Trophoblast cell (in vitro differentiated cells and primary cell): ENCODE data around the gene BET1.
"Not testable (repeated sequence)": the region's sequence is repeated elsewhere in the genome, so short reads cannot be mapped to it uniquely, and the experiment has no call there.

ENCODE experiments used
- DNase-seq, 2 donors: peaks; one replicate each; pipeline ENCODE4 v3.0.0-alpha.2; 2016
- H2AFZ ChIP-seq: 2 replicates; pipeline ENCODE4 v1.6.1; 2013; ENCODE audit warnings: low read length, moderate library complexity, mild to moderate bottlenecking; ENCODE audit not compliant: insufficient read depth, poor library complexity
- H2AK5ac ChIP-seq: 2 replicates; pipeline ENCODE4 v1.6.1; 2013; ENCODE audit warnings: mild to moderate bottlenecking, low read length
- H2BK120ac ChIP-seq: 2 replicates; pipeline ENCODE4 v1.6.1; 2013; ENCODE audit warnings: low read length, mild to moderate bottlenecking, moderate library complexity; ENCODE audit not compliant: insufficient read depth, poor library complexity
- H2BK12ac ChIP-seq: 2 replicates; pipeline ENCODE4 v1.6.1; 2013; ENCODE audit warnings: mild to moderate bottlenecking, low read length, moderate library complexity
- H2BK5ac ChIP-seq: 2 replicates; pipeline ENCODE4 v1.6.1; 2013; ENCODE audit warnings: low read length, low read depth, moderate library complexity, mild to moderate bottlenecking; ENCODE audit not compliant: poor library complexity
- H3K14ac ChIP-seq: 2 replicates; pipeline ENCODE4 v1.6.1; 2013; ENCODE audit warnings: mild to moderate bottlenecking, low read length
- H3K18ac ChIP-seq: 2 replicates; pipeline ENCODE4 v1.6.1; 2013; ENCODE audit warnings: mild to moderate bottlenecking, low read length
- H3K23ac ChIP-seq: 2 replicates; pipeline ENCODE4 v1.6.1; 2013; ENCODE audit warnings: low read length
- H3K27ac ChIP-seq: 2 replicates; pipeline ENCODE4 v1.5.1; 2013; ENCODE audit warnings: low read depth, mild to moderate bottlenecking, inconsistent platforms, low read length, moderate library complexity
- H3K27me3 ChIP-seq: 2 replicates; pipeline ENCODE4 v1.6.1; 2013; ENCODE audit warnings: inconsistent platforms, mild to moderate bottlenecking, low read length, moderate library complexity; ENCODE audit not compliant: insufficient read depth
- H3K36me3 ChIP-seq, 2 experiments: 1 replicate in 1 of 2; 2 replicates in 1 of 2; pipeline ENCODE4 v1.6.1; 2013; ENCODE audit warnings: low read length in 2 of 2, mild to moderate bottlenecking in 2 of 2, moderate library complexity in 1 of 2; ENCODE audit not compliant: insufficient read depth in 2 of 2, control insufficient read depth in 1 of 2
- H3K4ac ChIP-seq: 2 replicates; pipeline ENCODE4 v1.6.1; 2013; ENCODE audit warnings: low read depth, mild to moderate bottlenecking, low read length, moderate library complexity
- H3K4me1 ChIP-seq, 2 experiments: 1 replicate in 1 of 2; 2 replicates in 1 of 2; pipeline ENCODE4 v1.6.1; 2013; ENCODE audit warnings: low read length in 2 of 2, mild to moderate bottlenecking in 2 of 2, moderate library complexity in 1 of 2; ENCODE audit not compliant: insufficient read depth in 2 of 2, control insufficient read depth in 1 of 2
- H3K4me2 ChIP-seq: 2 replicates; pipeline ENCODE4 v1.6.1; 2013; ENCODE audit warnings: inconsistent platforms, mild to moderate bottlenecking, low read length, moderate library complexity
- H3K4me3 ChIP-seq: 2 replicates; pipeline ENCODE4 v1.5.1; 2013; ENCODE audit warnings: mild to moderate bottlenecking, low read depth, low read length, inconsistent platforms
- H3K79me1 ChIP-seq: one replicate; pipeline ENCODE4 v1.6.1; 2013; ENCODE audit warnings: low read length
- H3K79me2 ChIP-seq: 2 replicates; pipeline ENCODE4 v1.6.1; 2013; ENCODE audit warnings: low read length, mild to moderate bottlenecking; ENCODE audit not compliant: control insufficient read depth, insufficient read depth, poor library complexity
- H3K9ac ChIP-seq: 2 replicates; pipeline ENCODE4 v1.6.1; 2013; ENCODE audit warnings: mild to moderate bottlenecking, low read length
- H3K9me3 ChIP-seq: 2 replicates; pipeline ENCODE4 v1.6.1; 2013; ENCODE audit warnings: low read depth, mild to moderate bottlenecking, control low read depth, inconsistent platforms, low read length; ENCODE audit not compliant: insufficient read depth
- H4K12ac ChIP-seq: 2 replicates; pipeline ENCODE4 v1.6.1; 2013; ENCODE audit warnings: low read depth, mild to moderate bottlenecking, low read length, moderate library complexity
- H4K8ac ChIP-seq: 2 replicates; pipeline ENCODE4 v1.6.1; 2013; ENCODE audit warnings: low read depth, mild to moderate bottlenecking, low read length, moderate library complexity
- H4K91ac ChIP-seq: one replicate; pipeline ENCODE4 v1.6.1; 2013; ENCODE audit warnings: low read depth, mild to moderate bottlenecking, low read length, moderate library complexity
- WGBS: extraction: QIAGEN DNeasy Blood & Tissue Kit; methylation state at CpG from one replicate; pipeline ENCODE4 v1.1.7; 2013; ENCODE audit warnings: missing lambda C conversion rate; ENCODE audit not compliant: insufficient read length, insufficient coverage; ENCODE audit errors: extremely low coverage; 5-methylcytosine and 5-hydroxymethylcytosine counted together

The BET1 gene

GRCh38 chr7:94028768-94029167 is 24.6 kb upstream of the BET1 start:
- no peak overlapping the region for H3K27ac ChIP-seq

GRCh38 chr7:94026619-94027018 is 22.5 kb upstream of the BET1 start:
- not testable (repeated sequence) for H3K79me2 ChIP-seq

More at GRCh38 chr7:94028768-94029167, 24.6 kb upstream of the BET1 start:
- no peaks in the 10 kb centered on the region for H3K36me3 ChIP-seq
- H3K9ac ChIP-seq, result no peak overlapping the region
- no peak overlapping the region for H3K4me3 ChIP-seq
- no peak overlapping the region for H2AFZ ChIP-seq
- H3K4ac ChIP-seq, result no peak overlapping the region
- no peak overlapping the region for H2BK12ac ChIP-seq
- no peaks in the 10 kb centered on the region for H3K9me3 ChIP-seq
- H3K79me2 ChIP-seq, result no peaks in the 10 kb centered on the region
- H4K91ac ChIP-seq, result no peak overlapping the region
- H4K8ac ChIP-seq, result no peak overlapping the region
- H3K4me1 ChIP-seq, result no peaks in the 10 kb centered on the region
- H3K27me3 ChIP-seq, result no peaks in the 10 kb centered on the region
- no CpG with 5 or more reads among the region's 1 CpG for WGBS
- H2BK120ac ChIP-seq, result no peak overlapping the region
- H3K4me2 ChIP-seq, result no peak overlapping the region
- H2BK5ac ChIP-seq, result no peak overlapping the region
- H3K18ac ChIP-seq, result no peak overlapping the region
- H4K12ac ChIP-seq, result no peak overlapping the region
- H3K23ac ChIP-seq, result no peak overlapping the region
- H2AK5ac ChIP-seq, result no peak overlapping the region
- DNase-seq, result no peak
- H3K79me1 ChIP-seq, result no peaks in the 10 kb centered on the region
- no peak overlapping the region for H3K14ac ChIP-seq

GRCh38 chr7:94022550-94022949 is 18.4 kb upstream of the BET1 start:
- no peak overlapping the region for H4K12ac ChIP-seq
- no peak overlapping the region for H3K27ac ChIP-seq
- no peak overlapping the region for H4K91ac ChIP-seq
- H2BK120ac ChIP-seq, result no peak overlapping the region
- no peak overlapping the region for H2AFZ ChIP-seq
- no peaks in the 10 kb centered on the region for H3K79me1 ChIP-seq
- no peaks in the 10 kb centered on the region for H3K9me3 ChIP-seq
- no peak overlapping the region for H3K14ac ChIP-seq
- H3K36me3 ChIP-seq, result no peaks in the 10 kb centered on the region
- H2BK12ac ChIP-seq, result no peak overlapping the region
- H3K9ac ChIP-seq, result no peak overlapping the region
- H3K4me3 ChIP-seq, result no peak overlapping the region
- no peaks in the 10 kb centered on the region for H3K79me2 ChIP-seq
- no peak overlapping the region for H3K4me2 ChIP-seq
- H3K18ac ChIP-seq, result no peak overlapping the region
- no peaks in the 10 kb centered on the region for H3K4me1 ChIP-seq
- no CpG with 5 or more reads among the region's 3 CpGs for WGBS
- no peak overlapping the region for H4K8ac ChIP-seq
- H3K4ac ChIP-seq, result no peak overlapping the region
- H3K23ac ChIP-seq, result no peak overlapping the region
- DNase-seq, result no peak
- H3K27me3 ChIP-seq, result no peaks in the 10 kb centered on the region
- H2BK5ac ChIP-seq, result no peak overlapping the region
- no peak overlapping the region for H2AK5ac ChIP-seq

More at GRCh38 chr7:94026619-94027018, 22.5 kb upstream of the BET1 start:
- not testable (repeated sequence) for H3K4ac ChIP-seq, H4K91ac ChIP-seq, H3K27me3 ChIP-seq, H2AK5ac ChIP-seq, DNase-seq, H3K4me2 ChIP-seq, H3K79me1 ChIP-seq, H3K9me3 ChIP-seq, H4K12ac ChIP-seq, H3K23ac ChIP-seq, H3K36me3 ChIP-seq, H3K14ac ChIP-seq, H3K27ac ChIP-seq, H3K4me3 ChIP-seq, H4K8ac ChIP-seq, H2AFZ ChIP-seq, H2BK5ac ChIP-seq, H3K9ac ChIP-seq, H2BK12ac ChIP-seq, H3K4me1 ChIP-seq, H2BK120ac ChIP-seq, H3K18ac ChIP-seq
- no CpG with 5 or more reads among the region's 2 CpGs for WGBS

- no peak for DNase-seq
- no CpG with 5 or more reads among the region's 1 CpG for WGBS
- no peaks in the 10 kb centered on the region for H3K27me3 ChIP-seq
- H3K23ac ChIP-seq, result no peak overlapping the region
- H4K12ac ChIP-seq, result no peak overlapping the region
- no peaks in the 10 kb centered on the region for H3K9me3 ChIP-seq
- no peak overlapping the region for H2BK5ac ChIP-seq
- no peak overlapping the region for H2BK12ac ChIP-seq
- H3K4me3 ChIP-seq, result no peak overlapping the region
- H3K27ac ChIP-seq, result no peak overlapping the region
- no peak overlapping the region for H2AK5ac ChIP-seq
- no peak overlapping the region for H3K9ac ChIP-seq
- H3K18ac ChIP-seq, result no peak overlapping the region
- H3K36me3 ChIP-seq, result no peaks in the 10 kb centered on the region
- no peak overlapping the region for H2BK120ac ChIP-seq
- H4K8ac ChIP-seq, result no peak overlapping the region
- H3K4me2 ChIP-seq, result no peak overlapping the region
- no peak overlapping the region for H2AFZ ChIP-seq
- H4K91ac ChIP-seq, result no peak overlapping the region
- no peaks in the 10 kb centered on the region for H3K79me2 ChIP-seq
- H3K14ac ChIP-seq, result no peak overlapping the region
- no peak overlapping the region for H3K4ac ChIP-seq
- no peaks in the 10 kb centered on the region for H3K4me1 ChIP-seq
- H3K79me1 ChIP-seq, result no peaks in the 10 kb centered on the region
Measured at GRCh38 chr7:94016786-94017185, 12.6 kb upstream of the BET1 start.
